CD4-positive, alpha-beta T cell (primary cell): ENCODE data around the gene GANC. TPM values are rescaled to one million over a fixed set of nuclear protein-coding genes. Genes with fewer than 3 reads are reported as not detected.

Experiments used
- ATAC-seq: fragments of 200-7000 bp; cut with Tn5 transposase; one replicate; pipeline ENCODE4 v1.10.0; 2022; ENCODE audit warnings: mild to moderate bottlenecking; ENCODE audit not compliant: poor library complexity
- CTCF ChIA-PET: fragments of 350-600 bp; sonication (Branson Sonifier 250); formaldehyde crosslinking; loops from one replicate; lab custom pipeline; 2021; ENCODE audit warnings: antibody characterized with exemption, inconsistent platforms; lab: Charles Lee
- POLR2A ChIA-PET: fragments of 350-600 bp; sonication (Branson Sonifier 250); formaldehyde crosslinking; loops from one replicate; lab custom pipeline; 2021; ENCODE audit warnings: antibody characterized with exemption, inconsistent platforms; lab: Charles Lee
- DNase-seq, 14 experiments: peaks; one replicate each; pipeline ENCODE4 v3.0.0-alpha.2; 2013 to 2020; ENCODE audit warnings: mixed read lengths in 2 of 14
- H3K27ac ChIP-seq, 2 donors: one replicate each; pipeline versions ENCODE4 v1.5.1 to v1.7.0; 2013; ENCODE audit warnings: low read length in 2 of 2, low read depth in 1 of 2, mild to moderate bottlenecking in 1 of 2
- H3K27me3 ChIP-seq, 2 experiments: 1 replicate in 1 of 2; 2 replicates in 1 of 2; pipeline versions ENCODE4 v1.6.1 to v1.7.0; 2013; ENCODE audit warnings: low read length in 2 of 2, control low read depth in 1 of 2, mild to moderate bottlenecking in 1 of 2, moderate library complexity in 1 of 2; ENCODE audit not compliant: insufficient read depth in 2 of 2, control insufficient read depth in 1 of 2
- H3K36me3 ChIP-seq: one replicate; pipeline ENCODE4 v1.6.1; 2013; ENCODE audit warnings: low read length, control low read depth; ENCODE audit not compliant: insufficient read depth
- H3K4me1 ChIP-seq: one replicate; pipeline ENCODE4 v1.6.1; 2013; ENCODE audit warnings: low read length, control low read depth; ENCODE audit not compliant: insufficient read depth
- H3K4me3 ChIP-seq: one replicate; pipeline ENCODE4 v1.5.1; 2013; ENCODE audit warnings: mild to moderate bottlenecking, low read length, moderate library complexity
- H3K9me3 ChIP-seq, 2 experiments: 1 replicate in 1 of 2; 2 replicates in 1 of 2; pipeline versions ENCODE4 v1.6.1 to v1.7.0; 2013; ENCODE audit warnings: low read length in 2 of 2, mild to moderate bottlenecking in 2 of 2, control low read depth in 1 of 2, moderate library complexity in 1 of 2; ENCODE audit not compliant: control insufficient read depth in 1 of 2, insufficient read depth in 1 of 2
- H3K27ac Mint-ChIP-seq: one replicate; pipeline ENCODE4 v1.8.0; 2020; ENCODE audit warnings: mixed read lengths
- H3K27me3 Mint-ChIP-seq: one replicate; pipeline ENCODE4 v1.8.0; 2021; ENCODE audit warnings: mixed read lengths
- H3K36me3 Mint-ChIP-seq: one replicate; pipeline ENCODE4 v1.8.0; 2021; ENCODE audit warnings: low read depth, mixed read lengths
- H3K4me1 Mint-ChIP-seq: one replicate; pipeline ENCODE4 v1.8.0; 2021; ENCODE audit warnings: low read depth, mixed read lengths
- H3K4me3 Mint-ChIP-seq: one replicate; pipeline ENCODE4 v1.8.0; 2020; ENCODE audit warnings: mild to moderate bottlenecking, mixed read lengths
- H3K9me3 Mint-ChIP-seq: one replicate; pipeline ENCODE4 v1.8.0; 2020; ENCODE audit warnings: mixed read lengths
- intact Hi-C, 2 experiments: fragments of 100-400 bp; cut with DNase I in 1 of 2; cut with micrococcal nuclease in 1 of 2; formaldehyde crosslinking; loops; one replicate each; pipeline versions ENCODE4 v1.15.1 to v1.9.0; 2023 to 2025; cut with DNase I, micrococcal nuclease
- total RNA-seq, 174 experiments: library from RNA in 2 of 174; stranded (reverse) in 2 of 174; gene quantifications; one replicate each; pipeline ENCODE4 v1.2.3 and lab custom pipeline; 2021 to 2026
- TF ChIP-seq, protein P1 (sequence below): fragments of 200-600 bp; IDR thresholded peaks from one replicate; pipeline ENCODE4 v1.8.0; 2022; ENCODE audit warnings: antibody characterized with exemption, mild to moderate bottlenecking

GANC gene
- total RNA-seq, 2 experiments from 2014 or later: 22.3 to 23.9 TPM

DNA sequence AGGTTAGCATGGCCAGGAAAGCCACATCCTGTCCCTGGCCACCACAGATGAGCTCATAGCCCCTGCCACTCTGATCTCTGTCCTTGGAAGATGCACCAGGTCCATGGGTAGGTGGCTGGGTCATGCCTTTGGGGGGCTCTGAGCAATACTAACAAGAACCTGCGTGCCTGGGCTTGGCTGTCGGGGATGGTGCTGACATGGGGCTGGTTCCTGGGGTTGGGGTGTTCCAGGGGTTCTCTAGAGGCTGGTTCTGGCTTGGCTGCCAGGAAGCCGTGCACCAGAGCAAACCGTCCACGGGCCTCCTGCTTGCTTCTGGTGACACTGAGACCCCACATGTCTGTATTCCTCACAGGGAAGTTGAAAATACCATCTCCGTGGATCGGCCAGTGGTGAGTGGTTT, 130.4 kb downstream of the GANC start:
- Mint-ChIP-seq H3K4me1 (no peaks in the 10 kb centered on the region), H3K9me3 (no peaks in the 10 kb centered on the region), H3K27ac (no peak overlapping the region), H3K36me3 (peaks cover 26% of the 10 kb centered on the region), H3K4me3 (no peak overlapping the region), H3K27me3 (no peaks in the 10 kb centered on the region)
- Histone ChIP-seq H3K9me3 (no peaks in the 10 kb centered on the region), H3K36me3 (peaks cover 3% of the 10 kb centered on the region), H3K4me3 (no peak overlapping the region), H3K27me3 (no peaks in the 10 kb centered on the region), H3K27ac (no peak overlapping the region), H3K4me1 (no peaks in the 10 kb centered on the region)
- ChIA-PET CTCF (no interaction called here), POLR2A (no interaction called here)
- intact Hi-C loops: no loop called here
- DNase-seq (no peak), ATAC-seq (no peak)
- TF ChIP-seq, protein P1, sequence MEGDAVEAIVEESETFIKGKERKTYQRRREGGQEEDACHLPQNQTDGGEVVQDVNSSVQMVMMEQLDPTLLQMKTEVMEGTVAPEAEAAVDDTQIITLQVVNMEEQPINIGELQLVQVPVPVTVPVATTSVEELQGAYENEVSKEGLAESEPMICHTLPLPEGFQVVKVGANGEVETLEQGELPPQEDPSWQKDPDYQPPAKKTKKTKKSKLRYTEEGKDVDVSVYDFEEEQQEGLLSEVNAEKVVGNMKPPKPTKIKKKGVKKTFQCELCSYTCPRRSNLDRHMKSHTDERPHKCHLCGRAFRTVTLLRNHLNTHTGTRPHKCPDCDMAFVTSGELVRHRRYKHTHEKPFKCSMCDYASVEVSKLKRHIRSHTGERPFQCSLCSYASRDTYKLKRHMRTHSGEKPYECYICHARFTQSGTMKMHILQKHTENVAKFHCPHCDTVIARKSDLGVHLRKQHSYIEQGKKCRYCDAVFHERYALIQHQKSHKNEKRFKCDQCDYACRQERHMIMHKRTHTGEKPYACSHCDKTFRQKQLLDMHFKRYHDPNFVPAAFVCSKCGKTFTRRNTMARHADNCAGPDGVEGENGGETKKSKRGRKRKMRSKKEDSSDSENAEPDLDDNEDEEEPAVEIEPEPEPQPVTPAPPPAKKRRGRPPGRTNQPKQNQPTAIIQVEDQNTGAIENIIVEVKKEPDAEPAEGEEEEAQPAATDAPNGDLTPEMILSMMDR: no peak

DNA sequence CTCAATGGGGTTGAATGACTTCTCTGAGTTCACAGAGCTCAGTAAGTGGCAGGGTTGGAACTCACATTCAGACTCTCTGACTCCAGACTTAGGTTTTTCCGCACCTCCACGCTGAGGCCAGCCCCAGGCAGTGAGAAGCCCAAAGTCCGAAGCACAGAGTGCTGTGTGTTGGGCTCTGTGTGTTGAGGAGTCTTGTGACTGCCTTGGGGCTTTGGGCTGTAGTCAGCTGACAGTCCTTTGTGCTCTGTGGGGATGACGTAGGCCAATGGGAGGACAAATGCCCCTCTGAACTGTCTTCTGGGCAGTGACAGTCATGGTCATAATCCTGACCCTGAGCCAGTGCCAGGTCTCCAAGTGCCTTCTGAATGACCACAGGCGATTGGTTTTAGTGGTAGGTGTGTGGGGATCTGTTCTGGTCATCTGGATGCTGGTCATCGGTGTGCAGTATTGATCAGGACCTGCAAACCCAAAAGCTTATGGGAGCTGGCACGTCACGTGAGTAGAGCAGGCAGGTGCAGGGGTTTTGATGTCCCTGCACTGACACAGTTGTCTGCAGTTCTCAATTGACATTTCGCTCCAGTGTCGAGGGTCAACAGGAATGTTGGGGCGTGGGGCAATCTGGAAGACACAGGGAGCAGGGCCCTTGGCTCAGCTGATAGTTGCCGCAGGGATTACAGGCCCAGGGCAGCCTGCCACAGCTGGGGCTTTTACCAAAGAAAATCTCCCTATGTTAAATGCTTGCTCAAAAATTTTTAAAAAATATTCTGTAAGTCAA, 131.6 kb downstream of the GANC start:
- H3K4me3 Mint-ChIP-seq: no peak overlapping the region
- peaks cover 23% of the 10 kb centered on the region for H3K36me3 Mint-ChIP-seq
- no peak for DNase-seq
- H3K4me3 ChIP-seq: no peak overlapping the region
- H3K36me3 ChIP-seq: peaks cover 3% of the 10 kb centered on the region
- H3K27me3 Mint-ChIP-seq: no peaks in the 10 kb centered on the region
- ATAC-seq: no peak
- H3K9me3 Mint-ChIP-seq: no peaks in the 10 kb centered on the region
- no peaks in the 10 kb centered on the region for H3K4me1 Mint-ChIP-seq
- H3K27ac ChIP-seq: no peak overlapping the region
- TF ChIP-seq, protein P1: no peak
- H3K27ac Mint-ChIP-seq: no peak overlapping the region
- H3K4me1 ChIP-seq: no peaks in the 10 kb centered on the region
- intact Hi-C loops: no loop called here
- H3K9me3 ChIP-seq: no peaks in the 10 kb centered on the region
- no peaks in the 10 kb centered on the region for H3K27me3 ChIP-seq
- POLR2A ChIA-PET: no interaction called here
- CTCF ChIA-PET: no interaction called here

DNA sequence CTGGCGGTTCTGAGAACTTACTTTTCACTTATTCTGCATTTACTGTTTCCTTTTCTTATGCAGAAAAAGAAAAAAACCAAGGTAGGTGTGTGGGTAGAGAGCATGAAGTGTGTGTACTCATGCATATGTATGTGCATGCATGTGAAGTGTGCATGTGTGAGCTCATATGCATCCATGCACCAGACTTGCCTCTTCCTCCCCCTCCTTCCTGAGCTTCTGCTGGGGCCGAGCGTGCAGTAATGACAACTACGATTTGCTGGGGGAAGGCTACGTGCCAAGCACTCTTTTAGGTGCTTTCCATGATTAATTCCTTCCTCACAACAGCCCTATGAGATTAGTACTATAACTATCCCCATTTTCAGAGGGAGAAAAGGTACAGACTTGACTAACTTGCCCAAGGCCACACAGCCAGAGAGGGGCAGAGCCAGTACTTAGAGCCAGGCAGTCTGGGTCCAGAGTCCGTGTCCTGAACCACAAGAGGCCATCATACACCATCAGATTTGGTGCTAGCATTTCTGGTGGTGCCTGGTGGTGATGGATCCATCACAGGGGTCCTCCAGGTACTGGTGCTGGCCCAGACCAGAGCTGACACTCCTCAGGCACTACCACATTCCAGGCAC, 133.0 kb downstream of the GANC start:
- CTCF ChIA-PET: no interaction called here
- no peak overlapping the region for H3K27ac Mint-ChIP-seq

More for the DNA sequence above, 133.0 kb downstream of the GANC start:
- TF ChIP-seq, protein P1: no peak
- no peaks in the 10 kb centered on the region for H3K4me1 ChIP-seq
- POLR2A ChIA-PET: no interaction called here
- DNase-seq (no peak), ATAC-seq (no peak)
- no peaks in the 10 kb centered on the region for H3K27me3 Mint-ChIP-seq
- peaks cover 6% of the 10 kb centered on the region for H3K36me3 ChIP-seq
- no peaks in the 10 kb centered on the region for H3K27me3 ChIP-seq
- peaks cover 16% of the 10 kb centered on the region for H3K36me3 Mint-ChIP-seq
- H3K9me3 ChIP-seq: no peaks in the 10 kb centered on the region
- intact Hi-C loops: no loop called here
- no peak overlapping the region for H3K4me3 ChIP-seq
- no peaks in the 10 kb centered on the region for H3K4me1 Mint-ChIP-seq
- H3K4me3 Mint-ChIP-seq: no peak overlapping the region
- no peak overlapping the region for H3K27ac ChIP-seq
- no peaks in the 10 kb centered on the region for H3K9me3 Mint-ChIP-seq

Other genes with a start within 250 kb of the GANC start
- not detected for gene PLA2G4D, start 178.6 kb upstream of the GANC start, total RNA-seq
- gene PLA2G4F, start 116.6 kb upstream of the GANC start, total RNA-seq: not detected
- gene VPS39, start 64.9 kb upstream of the GANC start, total RNA-seq: 10 to 100 TPM; 73.4 to 82.5 TPM
- 10 to 100 TPM; 48.7 to 51.4 TPM for gene TMEM87A, start 232 bp downstream of the GANC start, total RNA-seq
- 1 to 10 TPM; 8.2 to 8.7 TPM for gene CAPN3, start 86.3 kb downstream of the GANC start, total RNA-seq
- gene ZNF106, start 217.9 kb downstream of the GANC start, total RNA-seq: 10 to 100 TPM; 30.9 to 31.4 TPM
- gene SNAP23, start 222.4 kb downstream of the GANC start, total RNA-seq: 10 to 100 TPM; 37.4 to 40.1 TPM